Measurements from ENCODE around the gene PLA2G4E. TPM values are rescaled to one million over a fixed set of nuclear protein-coding genes. Genes with fewer than 3 reads are reported as not detected.

PLA2G4E gene
- total RNA-seq, 1 donor from 2014 or later: not detected

GRCh38 chr15:41969851-41970431 lies 50.9 kb downstream of the PLA2G4E start:
- intact Hi-C loops (cut with DNase I): no loop called here
- ATAC-seq (ENCODE audit: poor library complexity): no peak
- DNase-seq: no peak

DNA sequence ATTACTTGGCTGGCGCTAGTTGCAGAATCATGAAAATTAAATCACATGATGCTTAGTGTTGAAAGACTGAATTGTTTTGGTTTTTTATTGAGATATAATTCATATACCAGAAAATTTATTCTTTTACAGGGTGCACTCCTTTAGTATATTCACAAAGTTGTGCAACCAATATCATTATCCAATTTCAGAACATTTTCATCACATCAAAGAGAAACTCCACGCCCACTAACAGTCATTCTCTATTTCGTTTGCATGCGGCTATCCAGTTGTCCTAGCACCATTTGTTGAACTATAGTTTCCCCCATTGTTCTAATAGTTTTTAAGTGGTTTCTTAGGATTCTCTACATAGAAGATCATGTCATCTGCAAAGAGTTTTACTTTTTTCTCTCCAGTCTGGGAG lies 52.1 kb downstream of the PLA2G4E start:
- intact Hi-C loops (cut with DNase I): no loop called here
- no peak for DNase-seq
- ATAC-seq (ENCODE audit: poor library complexity): no peak

DNA sequence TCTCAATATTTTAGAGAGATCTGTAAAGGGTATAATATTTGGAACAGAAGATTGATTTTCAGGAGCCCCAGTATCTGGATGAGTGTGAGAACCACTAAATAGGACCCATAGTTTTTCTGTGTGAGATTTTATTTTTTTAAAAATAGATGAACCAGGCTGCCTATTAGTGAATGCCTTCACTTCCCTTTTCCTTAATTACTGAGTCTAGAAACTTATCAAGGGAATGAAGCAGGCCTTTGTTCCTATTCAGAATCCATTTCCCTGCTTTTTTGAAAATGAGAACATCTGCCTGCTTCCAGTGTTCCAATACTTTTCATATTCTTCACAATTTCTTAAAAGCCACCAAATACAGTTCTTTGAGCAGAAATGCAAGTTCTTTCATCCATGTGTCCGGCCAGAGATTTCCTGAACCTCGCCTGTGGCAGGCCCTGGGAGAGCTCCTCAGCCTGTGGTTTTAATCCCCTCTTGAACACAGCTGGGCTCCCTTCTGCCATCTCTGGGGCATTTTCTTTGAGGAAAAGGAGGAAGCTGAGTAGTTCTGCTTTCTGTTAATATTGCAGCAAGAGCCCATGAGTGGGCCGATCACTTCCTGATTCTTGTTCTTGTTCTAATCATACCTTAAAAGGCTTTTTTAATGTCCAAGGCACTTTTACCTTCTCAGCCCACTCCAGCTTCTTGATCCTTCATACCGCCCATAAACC lies 53.2 kb downstream of the PLA2G4E start:
- ATAC-seq (ENCODE audit: poor library complexity) (no peak), DNase-seq (no peak)
- intact Hi-C loops (cut with DNase I): no loop called here

GRCh38 chr15:41966920-41967465 lies 53.8 kb downstream of the PLA2G4E start:
- DNase-seq: no peak
- ATAC-seq (ENCODE audit: poor library complexity): no peak
- intact Hi-C loops (cut with DNase I): no loop called here

- intact Hi-C loops (cut with DNase I): no loop called here
- ATAC-seq (ENCODE audit: poor library complexity) (no peak), DNase-seq (no peak)
These were observed 54.4 kb downstream of the PLA2G4E start for GRCh38 chr15:41966414-41966812.

DNA sequence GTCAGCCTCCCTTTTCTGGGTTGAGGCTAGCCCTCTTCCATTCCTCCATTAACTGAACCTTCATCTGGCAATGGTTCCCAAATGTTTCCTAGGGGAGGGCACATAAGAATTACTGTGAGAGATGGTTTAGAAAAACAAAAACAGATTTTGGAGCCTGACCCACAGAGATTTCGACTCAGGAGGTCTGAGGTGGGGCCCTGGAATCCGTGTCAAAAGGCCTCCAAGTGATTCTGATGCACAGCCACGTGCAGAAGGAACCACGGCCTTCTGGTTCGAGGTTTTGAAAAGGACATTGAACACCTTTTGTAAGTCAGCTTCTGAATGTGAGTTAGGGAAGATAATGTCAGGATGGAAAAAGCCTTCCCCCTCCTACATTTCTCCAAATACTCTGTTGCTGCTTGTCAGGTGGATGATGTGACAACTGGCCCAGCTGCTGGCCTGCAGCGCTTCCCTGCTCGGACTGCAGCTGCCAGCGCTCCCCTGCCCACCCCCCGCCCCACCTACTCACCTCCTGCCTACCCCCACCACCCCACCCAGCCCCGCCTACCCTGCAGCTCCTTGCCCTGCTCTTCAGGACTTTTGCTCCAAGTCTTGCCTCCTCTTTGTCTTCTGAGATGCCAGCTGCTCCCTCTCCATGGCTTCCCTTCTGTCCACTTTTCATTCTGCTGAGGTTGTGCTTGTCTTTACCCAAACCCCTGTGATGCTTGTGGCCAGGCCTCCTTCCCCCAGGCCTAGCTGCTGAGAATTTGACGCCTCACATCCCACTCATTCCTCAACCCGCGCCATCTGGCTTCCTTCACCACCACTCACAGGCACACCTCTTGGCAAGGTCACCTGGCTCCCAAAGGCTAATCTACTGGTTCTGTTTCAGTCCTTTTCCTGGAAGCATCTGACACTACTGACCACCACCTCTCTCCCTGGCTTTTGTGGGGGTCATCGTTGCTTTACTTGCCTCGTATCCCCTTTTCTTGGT lies 55.1 kb downstream of the PLA2G4E start:
- intact Hi-C loops (cut with DNase I): no loop called here
- DNase-seq (peak; percentile 80), ATAC-seq (ENCODE audit: poor library complexity) (peak; percentile 79)

DNA sequence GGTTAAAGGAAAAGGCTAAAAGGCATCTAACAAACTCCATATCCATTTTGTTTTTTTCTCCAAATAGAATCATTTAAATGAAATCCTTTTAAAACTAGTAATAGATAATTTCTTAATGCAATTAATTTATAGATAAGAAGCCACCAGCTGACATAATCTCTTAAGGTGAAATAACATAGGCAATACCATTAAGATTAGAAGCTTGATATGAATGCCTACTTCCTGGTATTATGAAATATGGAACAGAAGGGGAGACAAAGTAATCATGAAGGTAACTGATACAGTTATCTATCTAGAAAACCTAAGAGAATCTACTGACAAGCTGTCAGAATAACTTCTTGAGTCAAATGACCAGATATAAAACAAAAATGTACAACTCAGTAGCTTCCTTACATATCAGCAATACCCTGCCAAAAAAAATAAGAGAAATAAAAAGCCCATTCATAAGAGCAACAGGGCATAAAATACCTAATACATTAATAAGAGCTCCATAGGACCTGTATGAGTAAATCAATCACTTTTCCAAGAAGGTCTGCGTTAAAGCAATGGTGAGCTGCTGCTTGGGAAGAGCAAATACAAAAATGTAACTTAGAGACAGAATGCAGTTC lies 59.1 kb downstream of the PLA2G4E start:
- intact Hi-C loops (cut with DNase I): loop anchor here (5.0 kb wide), 1 partner anchor 34 kb away; no protein-coding TSS in a partner anchor

GRCh38 chr15:41961001-41961518 lies 59.8 kb downstream of the PLA2G4E start:
- intact Hi-C loops (cut with DNase I): loop anchor here (5.0 kb wide), 1 partner anchor 34 kb away; no protein-coding TSS in a partner anchor
- ATAC-seq (ENCODE audit: poor library complexity) (no peak), DNase-seq (no peak)

More for the DNA sequence above, 59.1 kb downstream of the PLA2G4E start:
- no peak for ATAC-seq (ENCODE audit: poor library complexity)
- no peak for DNase-seq

GRCh38 chr15:41958002-41958420 lies 62.8 kb downstream of the PLA2G4E start:
- DNase-seq (no peak), ATAC-seq (ENCODE audit: poor library complexity) (peak; percentile 48)
- intact Hi-C loops (cut with DNase I): no loop called here

DNA sequence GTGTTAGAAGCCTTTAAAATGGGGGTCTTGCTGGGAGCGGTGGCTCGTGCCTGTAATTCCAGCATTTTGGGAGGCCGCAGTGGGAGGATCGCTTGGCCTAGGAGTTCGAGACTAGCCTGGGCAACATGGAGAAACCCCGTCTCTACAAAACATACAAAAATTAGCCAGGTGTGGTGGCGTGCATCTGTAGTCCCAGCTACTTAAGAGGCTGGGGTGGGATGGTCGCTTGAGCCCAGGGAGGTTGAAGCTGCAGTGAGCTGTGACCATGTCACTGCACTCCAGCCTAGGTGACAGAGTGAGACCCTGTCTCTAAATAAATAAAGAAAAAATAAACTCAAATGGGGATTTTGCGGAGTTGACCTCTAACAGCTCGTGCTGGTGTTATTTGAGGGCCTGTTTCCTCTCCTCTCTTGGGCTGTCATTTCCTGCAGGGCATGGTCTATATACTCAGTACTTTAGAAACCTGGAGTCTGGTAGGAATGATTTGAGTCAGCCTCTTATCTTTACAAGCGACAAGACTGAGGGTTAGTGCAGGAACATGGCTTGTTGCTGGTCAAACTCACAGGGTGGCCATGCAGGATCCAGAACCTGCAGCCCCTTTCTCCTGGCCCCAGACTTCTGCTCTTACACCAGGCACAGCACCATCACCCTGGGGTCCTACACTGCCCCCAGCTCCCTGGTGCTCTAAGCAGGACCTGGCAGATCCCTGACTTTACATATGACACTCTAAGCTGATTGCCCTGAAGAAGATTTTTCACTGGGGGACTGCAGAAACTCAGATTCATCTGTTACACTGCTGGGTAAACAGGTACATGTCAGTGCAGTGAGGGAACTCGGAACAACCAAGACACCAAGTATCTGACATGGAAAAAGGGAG lies 63.6 kb downstream of the PLA2G4E start:
- no peak for DNase-seq
- peak; percentile 49 for ATAC-seq (ENCODE audit: poor library complexity)
- intact Hi-C loops (cut with DNase I): no loop called here

GRCh38 chr15:41955807-41956525 lies 64.9 kb downstream of the PLA2G4E start:
- intact Hi-C loops (cut with DNase I): no loop called here
- ATAC-seq (ENCODE audit: poor library complexity): peak; percentile 59
- DNase-seq: no peak

- intact Hi-C loops (cut with DNase I): no loop called here
- DNase-seq: no peak
- ATAC-seq (ENCODE audit: poor library complexity): no peak
These were observed 65.7 kb downstream of the PLA2G4E start for GRCh38 chr15:41955100-41955499.

DNA sequence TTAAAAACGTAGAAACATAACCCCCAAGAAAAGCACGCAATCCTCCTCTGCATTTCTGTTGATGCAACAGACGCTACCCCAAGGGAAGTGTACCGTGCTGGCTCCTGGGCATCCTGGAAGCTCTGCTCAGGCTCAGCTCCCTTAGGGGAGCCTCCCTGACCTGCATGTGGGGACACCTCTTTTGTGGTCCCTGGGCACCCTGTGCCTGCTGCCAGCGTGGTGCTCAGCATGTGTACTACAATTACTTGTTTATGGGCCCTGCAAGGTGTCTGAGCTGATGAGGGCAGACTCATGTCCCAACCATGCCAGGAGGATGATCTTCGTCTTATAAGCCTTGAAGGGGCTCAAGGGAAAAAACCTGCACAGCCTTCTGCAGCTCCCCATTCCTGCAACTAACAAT lies 66.8 kb downstream of the PLA2G4E start:
- intact Hi-C loops (cut with DNase I): no loop called here

GRCh38 chr15:41952013-41952563 lies 68.8 kb downstream of the PLA2G4E start:
- DNase-seq (no peak), ATAC-seq (ENCODE audit: poor library complexity) (no peak)
- intact Hi-C loops (cut with DNase I): no loop called here

More for the DNA sequence above, 66.8 kb downstream of the PLA2G4E start:
- DNase-seq (no peak), ATAC-seq (ENCODE audit: poor library complexity) (no peak)

DNA sequence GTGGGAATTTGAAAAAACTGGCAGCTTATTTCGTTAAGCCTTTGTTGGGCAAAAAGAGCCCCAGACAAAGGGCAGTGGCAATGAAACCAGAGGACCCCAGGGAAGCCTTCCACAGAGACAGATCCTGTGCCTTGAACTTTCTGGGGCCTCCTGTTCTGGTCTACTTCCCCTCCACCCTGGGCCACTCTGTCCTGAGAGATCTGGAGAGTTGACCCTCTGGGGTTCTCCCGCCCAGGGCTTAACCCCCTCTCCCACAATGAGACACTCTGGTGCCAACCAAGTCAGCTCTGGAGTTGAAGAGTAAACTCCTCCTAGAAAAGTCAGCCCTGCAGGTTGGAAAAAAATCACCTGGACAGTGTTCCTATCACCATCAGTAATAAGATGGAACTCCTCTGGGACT lies 69.3 kb downstream of the PLA2G4E start:
- intact Hi-C loops (cut with DNase I): no loop called here
- DNase-seq (no peak), ATAC-seq (ENCODE audit: poor library complexity) (no peak)

GRCh38 chr15:41950489-41950888 lies 70.4 kb downstream of the PLA2G4E start:
- ATAC-seq (ENCODE audit: poor library complexity): peak; percentile 19
- no peak for DNase-seq
- intact Hi-C loops (cut with DNase I): no loop called here

DNA sequence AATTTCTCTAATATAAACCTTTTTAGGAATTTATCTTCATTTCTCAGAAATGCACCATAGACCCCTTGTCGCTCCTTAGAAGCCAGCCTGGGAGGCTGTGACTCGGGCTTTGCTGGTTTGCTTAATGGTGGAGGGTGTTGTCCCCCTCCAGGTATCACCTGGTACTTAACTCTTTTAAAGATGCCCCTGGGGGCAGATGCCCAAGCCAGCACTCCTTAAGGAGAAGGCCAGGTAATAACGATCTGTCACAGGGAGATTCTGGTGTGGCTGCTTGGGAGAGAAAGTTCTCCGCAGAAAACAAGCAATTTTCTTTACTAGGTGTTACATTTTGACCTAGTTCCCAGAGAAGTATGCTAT lies 70.7 kb downstream of the PLA2G4E start:
- no peak for ATAC-seq (ENCODE audit: poor library complexity)
- DNase-seq: no peak
- intact Hi-C loops (cut with DNase I): no loop called here

All from Right ventricle myocardium superior (tissue), 1 donor.